Skeletal muscle tissue (tissue), 4 donors: Measurements from ENCODE around the gene SERPINH1. TPM values are rescaled to one million over a fixed set of nuclear protein-coding genes. Genes with fewer than 3 reads are reported as not detected.

Experiments
- H3K27ac ChIP-seq: one replicate; pipeline ENCODE4 v1.7.0; 2013; ENCODE audit warnings: mild to moderate bottlenecking, low read depth, low read length, inconsistent platforms
- H3K27me3 ChIP-seq, 3 donors: one replicate each; pipeline ENCODE4 v1.7.0; 2013; ENCODE audit warnings: low read length in 3 of 3; ENCODE audit not compliant: control insufficient read depth in 3 of 3, insufficient read depth in 3 of 3
- H3K36me3 ChIP-seq, 3 donors: one replicate each; pipeline ENCODE4 v1.7.0; 2013; ENCODE audit warnings: low read length in 3 of 3; ENCODE audit not compliant: control insufficient read depth in 3 of 3, insufficient read depth in 3 of 3
- H3K4me1 ChIP-seq, 3 donors: one replicate each; pipeline ENCODE4 v1.7.0; 2013; ENCODE audit warnings: low read length in 3 of 3, mild to moderate bottlenecking in 3 of 3; ENCODE audit not compliant: control insufficient read depth in 3 of 3, insufficient read depth in 3 of 3
- H3K4me3 ChIP-seq, 3 donors: one replicate each; pipeline ENCODE4 v1.7.0; 2013; ENCODE audit warnings: low read length in 3 of 3
- H3K9ac ChIP-seq, 3 donors: one replicate each; pipeline ENCODE4 v1.7.0; 2013; ENCODE audit warnings: low read length in 3 of 3, mild to moderate bottlenecking in 3 of 3, moderate library complexity in 2 of 3, low read depth in 1 of 3
- H3K9me3 ChIP-seq, 3 donors: one replicate each; pipeline ENCODE4 v1.7.0; 2013; ENCODE audit warnings: low read length in 3 of 3; ENCODE audit not compliant: control insufficient read depth in 3 of 3
- total RNA-seq: library from RNA; depleted of rRNA; stranded (reverse); fragments of >200 nt; gene quantifications from one replicate; pipeline ENCODE4 v1.2.3, GENCODE V29; 2014
- donor health status: Osteomylitis.

SERPINH1 gene
- total RNA-seq, 1 donor from 2014 or later, result 237 TPM

DNA sequence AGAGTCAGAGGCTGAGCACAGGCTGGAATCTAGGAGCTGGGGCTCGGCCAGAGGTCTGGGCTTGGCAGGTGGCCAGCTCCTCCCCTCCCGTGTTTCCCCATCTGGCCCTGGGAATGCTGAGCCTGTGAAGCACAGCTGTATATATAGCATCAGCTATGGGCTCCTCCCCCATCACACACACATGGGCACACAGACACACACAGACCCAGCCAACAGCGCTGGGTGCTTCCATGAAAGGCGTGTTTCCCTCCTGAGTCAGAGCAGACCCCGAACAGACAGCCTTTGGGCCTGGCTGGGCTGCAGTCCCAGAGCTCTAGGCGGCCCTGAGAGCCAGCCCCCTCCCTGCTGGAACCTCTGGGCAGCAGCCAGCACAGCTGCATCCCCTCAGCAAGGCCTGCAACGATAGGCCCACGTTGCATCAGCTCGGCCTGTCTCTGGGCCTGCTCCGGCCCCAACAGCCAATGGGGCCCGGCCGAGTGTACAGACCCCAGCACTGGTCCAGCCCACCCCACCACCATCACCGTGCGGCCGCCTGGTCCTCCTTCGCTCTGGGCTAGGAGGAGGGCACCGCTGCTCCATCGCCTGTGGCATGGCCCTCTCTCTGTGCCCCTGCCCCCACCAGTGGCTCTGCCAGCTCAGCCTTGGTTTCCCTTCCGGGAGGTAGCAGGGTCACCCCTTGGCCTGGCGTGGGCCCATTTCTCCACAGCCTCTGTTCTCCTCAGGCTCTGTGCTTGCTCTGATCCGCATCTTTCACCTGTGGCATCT, 7.6 kb upstream of the SERPINH1 start:
- Histone ChIP-seq H3K36me3 (no peaks in the 10 kb centered on the region), H3K4me1 (peaks cover 48 to 52% (median 51%) of the 10 kb centered on the region in 3 donors), H3K27ac (peak overlapping the region; percentile 59), H3K9ac (peak overlapping the region in 2 of 3 donors; percentile 60 to 68), H3K4me3 (peak overlapping the region; percentile 17 to 52 (median 48)), H3K27me3 (no peaks in the 10 kb centered on the region), H3K9me3 (no peaks in the 10 kb centered on the region)

- peak overlapping the region; percentile 17 to 48 (median 29) for H3K4me3 ChIP-seq
- H3K27ac ChIP-seq, result peak overlapping the region; percentile 59
- no peaks in the 10 kb centered on the region for H3K9me3 ChIP-seq
- no peaks in the 10 kb centered on the region for H3K27me3 ChIP-seq
- no peaks in the 10 kb centered on the region for H3K36me3 ChIP-seq
- peaks cover 53 to 60% (median 56%) of the 10 kb centered on the region in 3 donors for H3K4me1 ChIP-seq
- H3K9ac ChIP-seq, result peak overlapping the region in 2 of 3 donors; percentile 60 to 68
These were observed 6.8 kb upstream of the SERPINH1 start for GRCh38 chr11:75555079-75555811.

DNA sequence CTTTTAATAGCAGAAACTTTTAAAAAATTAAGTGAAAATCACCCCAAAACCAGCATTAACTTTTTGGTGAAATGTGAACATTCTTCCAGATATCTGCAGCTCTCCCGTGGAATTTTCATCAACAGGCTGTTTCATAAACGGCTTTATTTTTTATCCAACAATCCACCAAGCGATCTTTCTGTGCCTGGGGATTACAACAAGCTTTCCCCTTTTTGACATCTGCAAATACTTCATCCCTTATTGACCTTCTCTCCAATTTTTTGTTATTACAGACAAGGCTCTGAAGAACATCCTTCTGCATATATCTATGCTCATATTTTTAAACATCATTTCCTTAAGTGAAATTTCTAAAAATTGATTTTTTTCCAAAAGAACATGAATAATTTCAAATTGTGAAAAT, 5.8 kb upstream of the SERPINH1 start:
- Histone ChIP-seq H3K9ac (no peak overlapping the region), H3K36me3 (no peaks in the 10 kb centered on the region), H3K4me3 (no peak overlapping the region), H3K4me1 (peaks cover 58 to 66% (median 61%) of the 10 kb centered on the region in 3 donors), H3K9me3 (no peaks in the 10 kb centered on the region), H3K27ac (no peak overlapping the region), H3K27me3 (no peaks in the 10 kb centered on the region)

- Histone ChIP-seq H3K4me3 (peak overlapping the region in 1 of 3 donors; percentile 17), H3K27me3 (no peaks in the 10 kb centered on the region), H3K36me3 (no peaks in the 10 kb centered on the region), H3K9ac (peak overlapping the region in 2 of 3 donors; percentile 1 to 66), H3K4me1 (peaks cover 66 to 77% (median 72%) of the 10 kb centered on the region in 3 donors), H3K27ac (peak overlapping the region; percentile 100), H3K9me3 (no peaks in the 10 kb centered on the region)
These were observed 4.2 kb upstream of the SERPINH1 start for GRCh38 chr11:75557666-75558494.

DNA sequence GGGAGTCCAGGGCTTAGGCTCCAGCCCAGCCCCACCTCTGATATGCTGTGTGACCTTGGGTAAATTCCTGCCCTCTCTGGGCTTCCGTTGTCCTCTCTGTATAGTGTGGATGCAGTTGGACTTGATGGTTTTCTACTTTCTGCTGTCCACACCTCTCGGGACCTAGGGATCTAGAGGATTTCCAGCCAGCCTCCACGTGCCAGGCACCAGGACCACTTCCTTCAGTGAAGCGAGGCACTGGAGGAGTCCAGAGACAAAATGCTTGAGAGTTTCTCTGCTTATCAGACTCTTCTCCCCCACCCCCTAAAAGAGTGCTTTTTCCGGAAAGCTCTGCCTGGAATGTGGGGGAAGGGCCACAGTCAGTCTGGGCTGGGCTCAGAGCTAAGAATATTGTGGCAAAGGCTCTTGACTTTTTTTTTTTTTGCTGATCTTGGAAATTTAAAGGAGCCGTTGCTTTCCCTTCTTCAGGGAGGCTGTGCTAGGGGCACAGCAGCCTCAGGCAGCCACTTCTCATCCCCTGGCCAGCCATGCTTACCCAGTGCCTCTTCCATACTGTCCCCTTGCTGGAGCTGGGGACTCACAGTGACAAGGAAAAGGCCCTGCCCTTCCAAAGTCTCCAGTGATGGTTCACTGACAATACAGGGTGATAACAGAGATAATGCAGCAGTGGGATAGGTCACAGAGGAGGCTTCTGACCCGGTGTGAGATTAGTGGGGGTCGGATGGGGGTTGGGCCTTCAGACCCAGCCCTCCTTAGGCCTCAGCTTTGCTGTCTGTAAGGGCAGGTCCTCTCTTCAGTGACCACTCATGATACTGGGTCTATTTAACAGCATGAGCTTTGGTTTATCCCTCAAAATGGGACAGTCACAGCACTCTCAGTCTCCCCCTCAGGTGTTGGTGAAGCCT, 2.9 kb upstream of the SERPINH1 start:
- Histone ChIP-seq H3K36me3 (no peaks in the 10 kb centered on the region), H3K27me3 (no peaks in the 10 kb centered on the region), H3K4me3 (peak overlapping the region in 2 of 3 donors; percentile 17 to 52), H3K27ac (peak overlapping the region; percentile 100), H3K9me3 (no peaks in the 10 kb centered on the region), H3K4me1 (peaks cover 70 to 77% (median 73%) of the 10 kb centered on the region in 3 donors), H3K9ac (peak overlapping the region; percentile 32 to 66 (median 61))

DNA sequence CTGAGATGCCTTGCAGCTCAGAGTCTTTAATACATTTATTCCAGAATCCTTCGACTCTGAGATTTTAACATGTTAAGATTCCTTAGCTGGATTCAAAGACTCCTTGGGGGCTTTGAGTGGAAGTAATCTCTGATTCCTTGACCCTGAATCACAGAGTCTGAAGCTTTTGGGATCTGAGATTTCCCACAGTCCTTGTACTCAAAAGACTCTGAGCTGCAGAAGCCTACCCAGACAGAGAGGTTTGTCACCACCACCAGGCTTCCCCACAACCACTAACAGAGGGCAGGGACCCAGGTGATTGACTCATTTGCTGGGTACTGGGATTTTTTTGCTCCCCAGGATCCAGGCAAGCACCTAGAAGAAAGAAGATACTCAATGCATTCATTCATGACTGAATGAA, 1.4 kb upstream of the SERPINH1 start:
- Histone ChIP-seq H3K4me1 (peaks cover 72 to 79% (median 77%) of the 10 kb centered on the region in 3 donors), H3K9me3 (no peaks in the 10 kb centered on the region), H3K36me3 (peaks cover 0 to 2% (median 0%) of the 10 kb centered on the region in 3 donors), H3K9ac (peak overlapping the region in 2 of 3 donors; percentile 2 to 62), H3K27me3 (no peaks in the 10 kb centered on the region), H3K4me3 (no peak overlapping the region), H3K27ac (peak overlapping the region; percentile 100)

GRCh38 chr11:75561426-75562047, 516 bp upstream of the SERPINH1 start:
- Histone ChIP-seq H3K27ac (peak overlapping the region; percentile 100), H3K36me3 (peaks cover 4 to 8% (median 6%) of the 10 kb centered on the region in 3 donors), H3K4me1 (peaks cover 79 to 88% (median 81%) of the 10 kb centered on the region in 3 donors), H3K9me3 (no peaks in the 10 kb centered on the region), H3K4me3 (peak overlapping the region; percentile 96 to 98 (median 97)), H3K9ac (peak overlapping the region; percentile 98 to 99 (median 99)), H3K27me3 (no peaks in the 10 kb centered on the region)

DNA sequence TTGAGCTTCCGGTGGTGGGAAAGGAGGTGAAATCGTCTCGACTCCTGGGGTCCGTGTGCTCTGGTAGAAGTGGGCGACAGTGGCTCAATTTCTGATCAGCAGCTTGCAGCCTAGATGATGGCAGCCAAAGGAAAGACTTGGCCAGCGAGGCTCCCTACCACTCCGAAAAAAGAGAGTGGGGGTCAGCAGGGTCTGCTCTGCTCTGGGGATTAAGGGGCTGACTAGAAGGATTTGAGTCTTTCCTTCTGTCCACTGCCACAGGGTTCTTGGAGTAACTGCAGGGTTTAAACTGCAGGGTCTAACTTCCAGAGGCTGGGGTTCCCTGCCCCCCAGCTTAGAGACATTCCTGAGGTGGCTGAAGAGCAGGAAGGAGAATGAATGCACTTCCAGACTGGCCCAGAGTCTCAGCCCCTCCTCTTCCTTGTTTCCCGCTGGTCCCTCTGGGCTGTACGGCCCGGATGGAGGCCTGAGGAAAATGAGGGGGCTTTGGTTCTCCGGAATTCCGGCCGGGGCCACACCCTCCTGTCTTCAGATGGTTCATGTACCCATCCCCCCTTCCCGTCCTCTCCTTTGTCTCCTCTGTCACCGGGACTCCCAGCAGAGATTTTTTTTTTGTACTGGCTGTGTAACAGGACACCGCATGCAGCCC, 907 bp downstream of the SERPINH1 start:
- peaks cover 16 to 21% (median 20%) of the 10 kb centered on the region in 3 donors for H3K36me3 ChIP-seq
- peak overlapping the region; percentile 100 for H3K27ac ChIP-seq
- no peaks in the 10 kb centered on the region for H3K27me3 ChIP-seq
- H3K4me1 ChIP-seq, result peaks cover 71 to 87% (median 76%) of the 10 kb centered on the region in 3 donors
- peak overlapping the region; percentile 98 to 99 (median 99) for H3K9ac ChIP-seq
- peak overlapping the region; percentile 96 to 98 (median 97) for H3K4me3 ChIP-seq
- H3K9me3 ChIP-seq, result no peaks in the 10 kb centered on the region
